ENCODE data around the gene HOXA7. TPM values are rescaled to one million over a fixed set of nuclear protein-coding genes. Genes with fewer than 3 reads are reported as not detected.

The HOXA7 gene
- total and polyA plus RNA-seq, 9 donors, result 0.23 to 4.5 (median 0.75) TPM

DNA sequence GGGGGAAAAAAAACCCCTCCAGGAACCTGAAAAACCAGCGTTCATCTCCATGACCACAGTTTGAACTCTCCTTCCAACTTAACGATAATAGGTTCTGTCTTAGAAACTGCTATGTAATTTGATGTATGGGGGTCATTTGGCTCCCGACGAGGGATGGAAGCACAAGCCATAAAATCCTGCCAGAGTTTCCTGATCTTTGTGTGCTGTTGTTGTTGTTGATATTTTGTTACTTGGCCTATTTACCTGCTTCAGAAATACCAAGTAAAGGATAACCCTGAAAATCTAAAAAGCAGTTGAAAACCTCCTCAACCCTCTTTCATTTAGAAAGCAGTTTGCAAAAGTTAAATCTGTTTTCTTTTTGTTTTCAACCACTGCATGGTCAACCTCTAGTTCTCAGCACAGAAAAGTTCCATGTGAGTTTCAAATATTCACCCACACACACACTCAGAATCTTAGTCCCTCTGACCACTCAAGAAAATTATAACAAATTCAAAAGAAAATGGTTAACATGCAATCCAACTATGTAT lies 44.7 kb downstream of the HOXA7 start:
- H3K9me3 ChIP-seq, result no peaks in the 10 kb centered on the region
- peaks cover 3% of the 10 kb centered on the region for H3K27me3 ChIP-seq
- no peak for DNase-seq
- H3K4me3 ChIP-seq, result no peak overlapping the region
- intact Hi-C loops (cut with DNase I), result no loop called here
- H3K36me3 ChIP-seq, result no peaks in the 10 kb centered on the region
- TF ChIP-seq, protein P1, sequence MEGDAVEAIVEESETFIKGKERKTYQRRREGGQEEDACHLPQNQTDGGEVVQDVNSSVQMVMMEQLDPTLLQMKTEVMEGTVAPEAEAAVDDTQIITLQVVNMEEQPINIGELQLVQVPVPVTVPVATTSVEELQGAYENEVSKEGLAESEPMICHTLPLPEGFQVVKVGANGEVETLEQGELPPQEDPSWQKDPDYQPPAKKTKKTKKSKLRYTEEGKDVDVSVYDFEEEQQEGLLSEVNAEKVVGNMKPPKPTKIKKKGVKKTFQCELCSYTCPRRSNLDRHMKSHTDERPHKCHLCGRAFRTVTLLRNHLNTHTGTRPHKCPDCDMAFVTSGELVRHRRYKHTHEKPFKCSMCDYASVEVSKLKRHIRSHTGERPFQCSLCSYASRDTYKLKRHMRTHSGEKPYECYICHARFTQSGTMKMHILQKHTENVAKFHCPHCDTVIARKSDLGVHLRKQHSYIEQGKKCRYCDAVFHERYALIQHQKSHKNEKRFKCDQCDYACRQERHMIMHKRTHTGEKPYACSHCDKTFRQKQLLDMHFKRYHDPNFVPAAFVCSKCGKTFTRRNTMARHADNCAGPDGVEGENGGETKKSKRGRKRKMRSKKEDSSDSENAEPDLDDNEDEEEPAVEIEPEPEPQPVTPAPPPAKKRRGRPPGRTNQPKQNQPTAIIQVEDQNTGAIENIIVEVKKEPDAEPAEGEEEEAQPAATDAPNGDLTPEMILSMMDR (IDR thresholded peaks at IDR 0.05), result no peak
- TF ChIP-seq POLR2A (IDR thresholded peaks at IDR 0.05) (no peak), EP300 (IDR thresholded peaks at IDR 0.05) (no peak)
- H3K27ac ChIP-seq, result no peak overlapping the region
- WGBS, 3 donors, result 33 to 41% (median 37%) methylated on average over 4 of the region's 4 CpGs
- no peaks in the 10 kb centered on the region for H3K4me1 ChIP-seq (ENCODE audit: insufficient read depth)

DNA sequence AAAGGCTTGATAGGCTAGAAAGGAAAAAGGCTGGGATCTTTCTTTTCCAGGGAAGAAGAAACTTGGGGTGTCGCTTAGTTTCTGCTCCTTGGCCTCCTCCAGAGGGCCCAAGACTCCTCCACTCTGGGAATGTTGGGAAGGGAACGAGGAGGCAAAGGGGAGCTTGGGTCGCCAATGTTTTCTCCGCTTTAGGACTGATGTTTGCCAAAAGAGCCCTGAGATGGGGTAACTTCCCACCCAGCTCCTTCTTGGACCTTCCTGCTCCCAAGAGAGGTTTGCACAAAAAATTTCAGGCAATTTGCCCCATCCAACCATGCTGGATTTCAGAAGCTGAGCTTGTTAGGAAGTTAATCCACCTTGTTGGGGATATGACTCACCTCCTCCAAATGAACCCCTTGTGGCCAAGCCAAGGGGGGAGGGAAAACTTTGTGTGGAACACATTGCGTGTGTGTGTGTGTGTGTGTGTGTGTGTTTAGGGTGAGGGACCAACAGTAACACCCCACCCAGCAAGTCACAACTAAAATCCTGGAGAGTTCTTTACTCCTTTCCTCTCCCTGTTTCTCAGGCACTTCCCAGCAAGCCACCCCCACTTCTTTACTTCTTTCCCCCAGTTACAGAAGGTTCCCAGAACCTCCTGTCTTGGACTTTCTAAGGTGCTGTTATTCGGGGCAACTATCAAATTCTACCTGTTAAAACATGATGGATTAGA lies 45.3 kb downstream of the HOXA7 start:
- intact Hi-C loops (cut with DNase I), result no loop called here

DNA sequence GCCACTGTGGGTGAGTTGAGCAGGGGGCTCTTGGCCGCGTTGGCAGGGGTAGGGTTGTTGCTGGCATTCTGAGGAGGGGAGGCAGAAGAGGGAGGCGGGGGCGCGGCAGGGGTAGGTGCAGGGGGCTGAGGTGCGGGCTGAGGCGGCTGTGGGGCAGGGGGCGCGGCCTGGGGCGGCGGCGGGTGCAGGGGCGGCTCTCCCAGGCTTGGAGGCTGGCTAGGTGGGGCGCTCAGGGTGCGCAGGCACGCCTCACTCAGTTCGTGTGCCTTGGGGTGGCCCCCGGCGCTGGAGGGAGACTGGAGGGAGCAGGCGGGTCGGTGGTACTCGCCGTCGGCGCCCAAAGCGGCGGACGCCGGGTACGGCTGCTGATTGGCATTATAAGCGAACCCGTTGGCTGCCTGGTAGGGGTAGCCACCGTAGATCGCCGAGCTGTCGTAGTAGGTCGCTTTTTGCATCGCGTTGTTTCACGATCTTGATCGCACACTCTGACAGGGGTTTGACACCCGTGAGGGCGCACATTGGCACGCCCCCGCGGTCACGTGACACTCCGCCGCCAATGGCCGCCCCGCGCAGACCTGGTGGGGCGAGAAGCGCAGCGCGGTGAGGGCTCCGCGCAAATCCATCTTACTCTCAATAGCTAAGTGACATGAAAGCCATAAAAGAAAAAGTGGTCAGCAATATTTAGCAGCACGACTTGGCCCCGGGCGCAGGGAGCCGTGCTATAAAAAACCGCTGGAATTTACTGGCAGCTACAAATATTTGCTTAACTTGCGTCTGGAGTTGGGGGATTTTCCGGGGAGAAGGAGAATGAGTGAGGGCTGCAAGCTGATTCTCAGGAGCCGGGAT lies 46.1 kb downstream of the HOXA7 start:
- Histone ChIP-seq H3K36me3 (no peaks in the 10 kb centered on the region), H3K4me3 (peak overlapping the region; percentile 22), H3K27ac (peak overlapping the region in 1 of 2 donors; percentile 46), H3K4me1 (ENCODE audit: insufficient read depth) (no peaks in the 10 kb centered on the region), H3K27me3 (peaks cover 3% of the 10 kb centered on the region), H3K9me3 (no peaks in the 10 kb centered on the region)
- WGBS, 3 donors, result 17 to 22% (median 21%) methylated on average over 33 to 66 of the region's 66 CpGs
- peak in 2 of 5 donors; percentile 42 to 79 for DNase-seq
- TF ChIP-seq, protein P1 (IDR thresholded peaks at IDR 0.05), result no peak
- no peak for TF ChIP-seq POLR2A (IDR thresholded peaks at IDR 0.05)
- TF ChIP-seq EP300 (IDR thresholded peaks at IDR 0.05), result no peak
- intact Hi-C loops (cut with DNase I), result no loop called here

More for the DNA sequence above, 45.3 kb downstream of the HOXA7 start:
- 41 to 53% (median 43%) methylated on average over 6 of the region's 6 CpGs for WGBS, 3 donors
- H3K9me3 ChIP-seq, result no peaks in the 10 kb centered on the region
- no peaks in the 10 kb centered on the region for H3K36me3 ChIP-seq
- TF ChIP-seq EP300 (IDR thresholded peaks at IDR 0.05), result no peak
- no peak for TF ChIP-seq POLR2A (IDR thresholded peaks at IDR 0.05)
- TF ChIP-seq, protein P1 (IDR thresholded peaks at IDR 0.05), result no peak
- peaks cover 3% of the 10 kb centered on the region for H3K27me3 ChIP-seq
- no peak overlapping the region for H3K4me3 ChIP-seq
- H3K4me1 ChIP-seq (ENCODE audit: insufficient read depth), result no peaks in the 10 kb centered on the region
- DNase-seq, result peak in 2 of 5 donors; percentile 39 to 54
- peak overlapping the region in 1 of 2 donors; percentile 46 for H3K27ac ChIP-seq

DNA sequence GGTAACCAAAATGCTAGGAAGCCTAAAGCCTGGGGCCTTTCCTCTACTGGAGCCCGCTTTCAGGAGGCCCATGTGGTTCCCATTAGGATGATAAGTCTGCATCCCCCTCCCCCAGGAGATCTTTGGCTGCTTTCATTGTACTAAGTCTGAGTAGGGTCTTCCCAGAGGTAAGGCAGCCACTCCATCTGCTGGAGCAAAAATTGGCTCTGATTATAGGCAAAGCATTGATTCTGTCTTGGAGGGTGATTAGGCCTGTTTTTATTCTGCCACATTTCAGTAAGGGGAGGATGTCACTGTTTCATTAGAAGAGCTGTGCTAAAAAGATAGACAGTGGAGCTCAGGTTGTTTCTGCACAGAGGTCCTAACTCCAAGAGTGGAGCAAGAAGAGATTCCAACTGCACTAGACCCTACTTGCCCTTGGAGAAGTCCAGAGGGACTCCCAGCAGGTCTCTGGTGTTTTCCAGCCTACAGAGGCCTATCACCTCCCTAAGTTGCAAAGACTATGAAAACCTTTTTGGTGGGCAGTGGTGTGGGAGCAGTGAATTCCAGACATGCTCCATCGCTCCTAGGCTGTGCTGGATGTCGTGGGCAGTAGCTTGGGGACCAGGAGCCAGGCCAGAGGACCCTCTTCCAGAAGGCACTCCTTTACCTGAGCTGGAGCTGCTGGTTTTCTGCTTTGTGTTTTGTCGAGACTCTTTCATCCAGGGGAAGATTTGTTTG lies 46.8 kb downstream of the HOXA7 start:
- Histone ChIP-seq H3K27me3 (peaks cover 3% of the 10 kb centered on the region), H3K27ac (no peak overlapping the region), H3K9me3 (no peaks in the 10 kb centered on the region), H3K4me1 (ENCODE audit: insufficient read depth) (no peaks in the 10 kb centered on the region), H3K36me3 (no peaks in the 10 kb centered on the region), H3K4me3 (no peak overlapping the region)
- 87 to 92% (median 90%) methylated on average over 4 of the region's 4 CpGs for WGBS, 3 donors
- intact Hi-C loops (cut with DNase I), result no loop called here
- TF ChIP-seq, protein P1 (IDR thresholded peaks at IDR 0.05), result no peak
- TF ChIP-seq EP300 (IDR thresholded peaks at IDR 0.05), result no peak
- no peak for TF ChIP-seq POLR2A (IDR thresholded peaks at IDR 0.05)
- DNase-seq, result no peak

Data from ovary (tissue), 9 donors.